ENCODE results near the gene BTBD2.

GRCh38 chr19:2021453-2022140 is 6.1 kb upstream of the BTBD2 start:
- TF ChIP-seq CTCF (IDR thresholded peaks at IDR 0.05) (no peak), POLR2A (IDR thresholded peaks at IDR 0.05) (no peak), POLR2AphosphoS5 (IDR thresholded peaks at IDR 0.05) (no peak)

Measured in sigmoid colon (tissue), 4 donors.